ENCODE data around the gene SSC5D. TPM values are rescaled to one million over a fixed set of nuclear protein-coding genes. Genes with fewer than 3 reads are reported as not detected.

SSC5D gene
- total RNA-seq, 1 experiment from 2014 or later = 1.0 TPM

- no peaks in the 10 kb centered on the region for H3K4me1 ChIP-seq (ENCODE audit: low read length)
- H3K9ac ChIP-seq (ENCODE audit: low read length) = no peak within 1 kb of the TSS
- no peak within 1 kb of the TSS for H3K4me3 ChIP-seq (ENCODE audit: low read length)
- no peak within 1 kb of the TSS for H3K4me2 ChIP-seq (ENCODE audit: low read depth, low read length, poor library complexity, severe bottlenecking)
- no peaks in the 10 kb centered on the region for H3K27me3 ChIP-seq (ENCODE audit: low read length)
- no peak for DNase-seq
- no peaks in the 10 kb centered on the region for H4K20me1 ChIP-seq (ENCODE audit: insufficient read depth, low read depth, low read length)
- H3K79me2 ChIP-seq (ENCODE audit: low read length) = no peaks in the 10 kb centered on the region
- H3K9me3 ChIP-seq (ENCODE audit: low read length) = no peaks in the 10 kb centered on the region
- H3K36me3 ChIP-seq (ENCODE audit: insufficient read depth, low read length) = no peaks in the 10 kb centered on the region
- no peaks in the 10 kb centered on the region for H3K9me2 ChIP-seq (replicated peaks; ENCODE audit: insufficient read depth, low read length)
- no peak within 1 kb of the TSS for H2AFZ ChIP-seq (ENCODE audit: low read length)
- no peak within 1 kb of the TSS for H3K27ac ChIP-seq (ENCODE audit: low read length)
Measured at GRCh38 chr19:55536951-55537740, 48.9 kb downstream of the SSC5D start, which contains the start of gene SBK2. Gene SBK2, minus strand, starts transcription at chr19:55537133. Its CDS starts 839 bp downstream, at chr19:55536294.

- no peak overlapping the region for H3K27ac ChIP-seq (ENCODE audit: low read length)
- H3K9ac ChIP-seq (ENCODE audit: low read length) = no peak overlapping the region
- H3K36me3 ChIP-seq (ENCODE audit: insufficient read depth, low read length) = no peaks in the 10 kb centered on the region
Measured at GRCh38 chr19:55537741-55538111, 49.5 kb downstream of the SSC5D start.

DNA sequence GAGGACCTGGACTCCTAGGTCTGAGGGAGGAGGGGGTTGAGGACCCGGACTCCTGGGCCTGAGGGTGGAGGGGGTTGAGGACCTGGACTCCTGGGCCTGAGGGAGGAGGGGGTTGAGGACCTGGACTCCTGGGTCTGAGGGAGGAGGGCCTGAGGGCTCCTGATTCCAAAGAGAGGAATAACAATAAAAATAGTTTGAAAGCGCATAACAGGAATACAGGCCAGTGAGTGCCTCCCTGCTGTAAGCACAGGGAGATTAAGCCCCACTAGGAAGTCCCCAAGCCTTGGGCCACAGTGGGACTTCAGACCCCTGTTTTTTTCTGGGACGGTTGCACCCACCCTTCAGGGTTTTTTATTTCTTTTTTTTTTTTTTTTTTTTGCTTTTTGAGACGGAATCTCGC lies 49.9 kb downstream of the SSC5D start:
- Histone ChIP-seq H3K4me2 (ENCODE audit: low read depth, low read length, poor library complexity, severe bottlenecking) (no peak overlapping the region), H3K36me3 (ENCODE audit: insufficient read depth, low read length) (no peaks in the 10 kb centered on the region), H3K9me3 (ENCODE audit: low read length) (no peaks in the 10 kb centered on the region), H3K79me2 (ENCODE audit: low read length) (no peaks in the 10 kb centered on the region), H3K4me3 (ENCODE audit: low read length) (no peak overlapping the region), H3K27me3 (ENCODE audit: low read length) (no peaks in the 10 kb centered on the region), H2AFZ (ENCODE audit: low read length) (no peak overlapping the region), H3K9ac (ENCODE audit: low read length) (no peak overlapping the region), H3K9me2 (replicated peaks; ENCODE audit: insufficient read depth, low read length) (no peaks in the 10 kb centered on the region), H4K20me1 (ENCODE audit: insufficient read depth, low read depth, low read length) (no peaks in the 10 kb centered on the region), H3K4me1 (ENCODE audit: low read length) (no peaks in the 10 kb centered on the region), H3K27ac (ENCODE audit: low read length) (no peak overlapping the region)
- no peak for DNase-seq

More at GRCh38 chr19:55537741-55538111, 49.5 kb downstream of the SSC5D start:
- Histone ChIP-seq H3K9me3 (ENCODE audit: low read length) (no peaks in the 10 kb centered on the region), H2AFZ (ENCODE audit: low read length) (no peak overlapping the region), H3K27me3 (ENCODE audit: low read length) (no peaks in the 10 kb centered on the region), H3K79me2 (ENCODE audit: low read length) (no peaks in the 10 kb centered on the region), H3K4me3 (ENCODE audit: low read length) (no peak overlapping the region), H4K20me1 (ENCODE audit: insufficient read depth, low read depth, low read length) (no peaks in the 10 kb centered on the region), H3K4me2 (ENCODE audit: low read depth, low read length, poor library complexity, severe bottlenecking) (no peak overlapping the region), H3K9me2 (replicated peaks; ENCODE audit: insufficient read depth, low read length) (no peaks in the 10 kb centered on the region), H3K4me1 (ENCODE audit: low read length) (no peaks in the 10 kb centered on the region)
- DNase-seq = no peak

DNA sequence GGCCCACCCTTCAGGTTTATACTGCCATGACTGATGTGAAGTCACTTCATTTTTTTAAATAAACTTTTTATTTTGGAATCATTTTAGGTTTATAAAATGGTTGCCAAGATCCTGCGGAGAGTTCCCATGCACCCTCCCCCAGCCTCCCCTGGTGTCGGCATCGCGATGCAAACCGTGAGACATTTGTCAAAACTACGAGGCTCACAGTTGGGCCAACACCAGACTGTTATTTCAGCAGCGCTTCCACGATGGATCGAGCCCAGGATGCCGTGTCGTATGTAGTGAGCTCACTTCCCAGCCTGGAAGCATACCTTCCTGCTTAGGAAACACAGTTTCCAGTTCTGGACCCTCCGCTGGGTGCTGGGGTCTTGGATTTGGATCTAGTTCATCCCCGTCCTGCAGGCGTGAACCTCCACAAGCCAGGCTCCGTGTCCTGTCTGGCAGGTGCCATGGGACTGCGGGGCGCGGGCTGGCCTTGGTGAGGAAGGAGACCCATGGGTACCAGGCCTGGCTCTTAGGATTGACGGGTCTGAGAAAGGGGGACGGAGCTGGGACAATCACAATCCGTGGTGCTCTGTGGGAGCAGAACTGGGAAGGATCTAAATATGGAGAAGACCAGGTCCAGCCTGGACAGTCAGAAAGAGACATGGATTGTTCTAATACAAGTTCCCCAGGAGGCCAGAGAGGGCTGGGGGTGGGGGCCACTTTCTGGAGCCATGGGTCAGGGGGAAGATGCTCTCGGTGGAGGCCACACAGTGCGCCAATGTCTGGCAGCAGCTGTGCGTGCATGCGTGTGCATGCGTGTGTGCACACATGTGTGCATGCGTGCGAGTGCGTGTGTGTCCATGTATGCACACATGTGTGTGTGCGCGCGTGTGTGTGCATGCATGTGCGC lies 51.1 kb downstream of the SSC5D start:
- DNase-seq = no peak
- Histone ChIP-seq H3K27me3 (ENCODE audit: low read length) (no peaks in the 10 kb centered on the region), H3K9ac (ENCODE audit: low read length) (no peak overlapping the region), H3K4me1 (ENCODE audit: low read length) (no peaks in the 10 kb centered on the region), H3K36me3 (ENCODE audit: insufficient read depth, low read length) (no peaks in the 10 kb centered on the region), H2AFZ (ENCODE audit: low read length) (no peak overlapping the region), H3K4me2 (ENCODE audit: low read depth, low read length, poor library complexity, severe bottlenecking) (no peak overlapping the region), H3K27ac (ENCODE audit: low read length) (no peak overlapping the region), H4K20me1 (ENCODE audit: insufficient read depth, low read depth, low read length) (no peaks in the 10 kb centered on the region), H3K4me3 (ENCODE audit: low read length) (no peak overlapping the region), H3K79me2 (ENCODE audit: low read length) (no peaks in the 10 kb centered on the region), H3K9me3 (ENCODE audit: low read length) (no peaks in the 10 kb centered on the region), H3K9me2 (replicated peaks; ENCODE audit: insufficient read depth, low read length) (no peaks in the 10 kb centered on the region)

- H2AFZ ChIP-seq (ENCODE audit: low read length) = no peak overlapping the region
- no peaks in the 10 kb centered on the region for H3K79me2 ChIP-seq (ENCODE audit: low read length)
- no peaks in the 10 kb centered on the region for H3K36me3 ChIP-seq (ENCODE audit: insufficient read depth, low read length)
- H3K4me1 ChIP-seq (ENCODE audit: low read length) = no peaks in the 10 kb centered on the region
- no peak overlapping the region for H3K4me2 ChIP-seq (ENCODE audit: low read depth, low read length, poor library complexity, severe bottlenecking)
- no peak overlapping the region for H3K27ac ChIP-seq (ENCODE audit: low read length)
- no peaks in the 10 kb centered on the region for H3K27me3 ChIP-seq (ENCODE audit: low read length)
- no peak overlapping the region for H3K4me3 ChIP-seq (ENCODE audit: low read length)
- no peak overlapping the region for H3K9ac ChIP-seq (ENCODE audit: low read length)
- no peaks in the 10 kb centered on the region for H3K9me2 ChIP-seq (replicated peaks; ENCODE audit: insufficient read depth, low read length)
- no peaks in the 10 kb centered on the region for H3K9me3 ChIP-seq (ENCODE audit: low read length)
- DNase-seq = no peak
- H4K20me1 ChIP-seq (ENCODE audit: insufficient read depth, low read depth, low read length) = no peaks in the 10 kb centered on the region
Measured at GRCh38 chr19:55540619-55541018, 52.4 kb downstream of the SSC5D start.

DNA sequence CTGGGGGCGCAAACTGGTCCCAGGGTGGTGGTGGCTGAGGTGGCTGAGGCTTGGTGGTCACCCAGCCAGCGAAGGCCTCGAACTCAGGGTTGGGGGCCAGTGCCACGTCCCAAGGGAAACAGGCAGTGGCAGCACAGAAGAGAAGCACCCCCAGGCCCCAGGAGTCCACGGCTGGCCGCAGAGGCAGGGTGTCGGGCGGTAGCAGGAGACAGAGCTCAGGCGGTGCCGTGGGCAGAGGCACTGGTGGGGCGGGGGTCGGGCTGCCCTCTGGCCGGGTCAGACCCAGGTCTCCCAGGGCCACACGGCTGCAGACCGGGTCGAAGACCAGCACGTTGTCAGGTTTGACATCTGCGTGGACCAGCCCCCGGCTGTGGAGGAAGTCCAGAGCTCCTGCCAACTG lies 52.9 kb downstream of the SSC5D start:
- Histone ChIP-seq H3K27me3 (ENCODE audit: low read length) (no peaks in the 10 kb centered on the region), H3K4me1 (ENCODE audit: low read length) (no peaks in the 10 kb centered on the region), H3K36me3 (ENCODE audit: insufficient read depth, low read length) (no peaks in the 10 kb centered on the region), H4K20me1 (ENCODE audit: insufficient read depth, low read depth, low read length) (no peaks in the 10 kb centered on the region), H3K4me2 (ENCODE audit: low read depth, low read length, poor library complexity, severe bottlenecking) (no peak overlapping the region), H3K9me2 (replicated peaks; ENCODE audit: insufficient read depth, low read length) (no peaks in the 10 kb centered on the region), H3K9ac (ENCODE audit: low read length) (no peak overlapping the region), H3K27ac (ENCODE audit: low read length) (no peak overlapping the region), H2AFZ (ENCODE audit: low read length) (no peak overlapping the region), H3K4me3 (ENCODE audit: low read length) (no peak overlapping the region), H3K79me2 (ENCODE audit: low read length) (no peaks in the 10 kb centered on the region), H3K9me3 (ENCODE audit: low read length) (no peaks in the 10 kb centered on the region)
- DNase-seq = no peak

GRCh38 chr19:55542292-55542855 lies 54.1 kb downstream of the SSC5D start:
- no peaks in the 10 kb centered on the region for H3K9me3 ChIP-seq (ENCODE audit: low read length)
- no peak overlapping the region for H3K27ac ChIP-seq (ENCODE audit: low read length)
- H3K9me2 ChIP-seq (replicated peaks; ENCODE audit: insufficient read depth, low read length) = no peaks in the 10 kb centered on the region
- no peaks in the 10 kb centered on the region for H3K4me1 ChIP-seq (ENCODE audit: low read length)
- H3K4me3 ChIP-seq (ENCODE audit: low read length) = no peak overlapping the region
- no peak overlapping the region for H3K4me2 ChIP-seq (ENCODE audit: low read depth, low read length, poor library complexity, severe bottlenecking)
- H3K9ac ChIP-seq (ENCODE audit: low read length) = no peak overlapping the region
- H3K36me3 ChIP-seq (ENCODE audit: insufficient read depth, low read length) = no peaks in the 10 kb centered on the region
- H3K27me3 ChIP-seq (ENCODE audit: low read length) = no peaks in the 10 kb centered on the region
- H3K79me2 ChIP-seq (ENCODE audit: low read length) = no peaks in the 10 kb centered on the region
- no peak for DNase-seq
- H2AFZ ChIP-seq (ENCODE audit: low read length) = no peak overlapping the region
- H4K20me1 ChIP-seq (ENCODE audit: insufficient read depth, low read depth, low read length) = no peaks in the 10 kb centered on the region

DNA sequence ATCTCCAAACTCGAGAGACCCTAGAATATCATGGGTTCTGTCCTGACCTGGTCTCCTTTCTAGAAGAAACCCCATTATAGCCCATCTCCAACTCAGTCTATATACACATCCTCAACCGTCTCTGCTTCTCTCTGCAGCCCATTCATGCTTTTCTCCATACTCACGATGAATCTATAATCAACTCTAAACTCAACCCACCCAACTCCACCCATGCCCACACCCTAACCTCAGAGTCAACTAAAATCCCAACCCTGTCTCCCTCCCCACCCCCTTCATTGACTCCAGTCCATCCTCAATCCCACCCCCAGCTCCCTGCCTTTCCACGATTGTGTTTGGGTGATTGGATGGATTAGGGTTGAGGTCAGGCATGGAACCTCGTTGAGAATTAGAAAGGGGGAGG lies 55.3 kb downstream of the SSC5D start:
- H3K27ac ChIP-seq (ENCODE audit: low read length) = no peak overlapping the region
- no peaks in the 10 kb centered on the region for H3K27me3 ChIP-seq (ENCODE audit: low read length)
- no peak overlapping the region for H3K4me3 ChIP-seq (ENCODE audit: low read length)
- no peak overlapping the region for H3K4me2 ChIP-seq (ENCODE audit: low read depth, low read length, poor library complexity, severe bottlenecking)
- H3K4me1 ChIP-seq (ENCODE audit: low read length) = no peaks in the 10 kb centered on the region
- no peaks in the 10 kb centered on the region for H4K20me1 ChIP-seq (ENCODE audit: insufficient read depth, low read depth, low read length)
- no peaks in the 10 kb centered on the region for H3K36me3 ChIP-seq (ENCODE audit: insufficient read depth, low read length)
- H3K9me3 ChIP-seq (ENCODE audit: low read length) = no peaks in the 10 kb centered on the region
- DNase-seq = no peak
- H3K9me2 ChIP-seq (replicated peaks; ENCODE audit: insufficient read depth, low read length) = no peaks in the 10 kb centered on the region
- H2AFZ ChIP-seq (ENCODE audit: low read length) = no peak overlapping the region
- H3K79me2 ChIP-seq (ENCODE audit: low read length) = no peaks in the 10 kb centered on the region
- H3K9ac ChIP-seq (ENCODE audit: low read length) = no peak overlapping the region
